ENCODE measurements around the gene PITPNM2. TPM values are rescaled to one million over a fixed set of nuclear protein-coding genes. Genes with fewer than 3 reads are reported as not detected.

Gene PITPNM2
- total and polyA plus RNA-seq, 2 experiments from 2014 or later, result 0.82 to 3.0 TPM

GRCh38 chr12:123111498-123112165 is 39.3 kb downstream of the PITPNM2 start:
- Histone ChIP-seq H2AFZ (no peak overlapping the region), H3K79me2 (replicated peaks; ENCODE audit: insufficient read depth) (no peaks in the 10 kb centered on the region), H4K20me1 (replicated peaks; ENCODE audit: insufficient read depth) (no peaks in the 10 kb centered on the region), H3F3A (replicated peaks; ENCODE audit: low read depth) (no peaks in the 10 kb centered on the region), H3K4me2 (no peak overlapping the region), H3K4me3 (no peak overlapping the region), H3K36me3 (ENCODE audit: insufficient read depth) (no peaks in the 10 kb centered on the region), H3K9me2 (ENCODE audit: insufficient read depth) (no peaks in the 10 kb centered on the region), H3K27me3 (ENCODE audit: insufficient read depth) (no peaks in the 10 kb centered on the region), H3K4me1 (ENCODE audit: insufficient read depth) (no peaks in the 10 kb centered on the region; the same call in 1 of the 2 replicates), H3K27ac (ENCODE audit: low read depth) (no peak overlapping the region)
- Mint-ChIP-seq H3K4me3 (no peak overlapping the region), H3K9me3 (no peaks in the 10 kb centered on the region), H3K4me1 (peaks cover 10% of the 10 kb centered on the region), H3K27ac (no peak overlapping the region), H3K36me3 (ENCODE audit: low read depth) (no peaks in the 10 kb centered on the region), H3K27me3 (ENCODE audit: insufficient read depth, low read depth, poor library complexity) (peaks cover 3% of the 10 kb centered on the region)
- TF ChIP-seq EZH2 (IDR thresholded peaks at IDR 0.05; ENCODE audit: low read depth, unreplicated experiment) (no peak), CREB1 (CRISPR knock-in tag; IDR thresholded peaks at IDR 0.05; ENCODE audit: low read depth) (no peak), JUNB (IDR thresholded peaks at IDR 0.05; ENCODE audit: unreplicated experiment) (no peak), ZNF114 (CRISPR knock-in tag; IDR thresholded peaks at IDR 0.05) (no peak), CTCF (conservative IDR thresholded peaks at IDR 0.05; ENCODE audit: low read depth in 2 of 2) (no peak), POLR2AphosphoS5 (IDR thresholded peaks at IDR 0.05; ENCODE audit: low read depth) (no peak), ZNF331 (CRISPR knock-in tag; IDR thresholded peaks at IDR 0.05; ENCODE audit: low read depth) (no peak), EZH2phosphoT487 (IDR thresholded peaks at IDR 0.05; ENCODE audit: unreplicated experiment) (no peak), STAT1 (IDR thresholded peaks at IDR 0.05; ENCODE audit: unreplicated experiment) (no peak), ETS1 (IDR thresholded peaks at IDR 0.05) (no peak), ZNF462 (CRISPR knock-in tag; IDR thresholded peaks at IDR 0.05) (no peak), REST (IDR thresholded peaks at IDR 0.05; ENCODE audit: unreplicated experiment) (no peak), NANOG (IDR thresholded peaks at IDR 0.05; ENCODE audit: borderline replicate concordance) (no peak)
- DNase-seq (ENCODE audit: low spot score) (no peak), ATAC-seq (no peak; the same call in 2 of the 3 replicates)

Data from GM23338 (cell line).